Left ventricle myocardium inferior (tissue), 1 donor: ENCODE data around the gene SAMMSON. TPM values are rescaled to one million over a fixed set of nuclear protein-coding genes. Genes with fewer than 3 reads are reported as not detected.

ENCODE experiments used
- DNase-seq: peaks from one replicate; pipeline ENCODE4 v3.0.0-alpha.2; 2020
- H3K27ac ChIP-seq: fragments of 200-600 bp; replicated peaks from 2 replicates; pipeline ENCODE4 v1.8.0; 2021
- H3K27me3 ChIP-seq: fragments of 200-600 bp; 2 replicates; pipeline ENCODE4 v1.8.0; 2021; ENCODE audit warnings: low read depth
- H3K36me3 ChIP-seq: fragments of 200-600 bp; 2 replicates; pipeline ENCODE4 v1.8.0; 2021
- H3K4me1 ChIP-seq: fragments of 200-600 bp; 2 replicates; pipeline ENCODE4 v1.8.0; 2021
- H3K4me3 ChIP-seq: fragments of 200-600 bp; 2 replicates; pipeline ENCODE4 v1.8.0; 2021; ENCODE audit warnings: mild to moderate bottlenecking, moderate library complexity
- H3K9me3 ChIP-seq: fragments of 200-600 bp; replicated peaks from 2 replicates; pipeline ENCODE4 v1.8.0; 2021
- intact Hi-C: fragments of 100-400 bp; cut with micrococcal nuclease; formaldehyde crosslinking; loops from one replicate; pipeline ENCODE4 v1.11.0; 2022
- total RNA-seq: library from RNA; stranded (reverse); fragmentation: NEBNext Ultra II Directional; extraction: Animal tissue kit (Norgen Biotek cat#: 25700); gene quantifications from one replicate; pipeline ENCODE4 v1.2.1, GENCODE V29; 2021
- TF ChIP-seq, protein P1 (sequence below): fragments of 200-600 bp; IDR thresholded peaks from 2 replicates; pipeline ENCODE4 v1.8.0; 2021; ENCODE audit warnings: antibody characterized with exemption, mild to moderate bottlenecking, borderline replicate concordance
- donor health status: DM: no; HTN: yes; CAD: no; lungs with severe emphysema.

SAMMSON gene
- total RNA-seq, 1 donor from 2014 or later = not detected

DNA sequence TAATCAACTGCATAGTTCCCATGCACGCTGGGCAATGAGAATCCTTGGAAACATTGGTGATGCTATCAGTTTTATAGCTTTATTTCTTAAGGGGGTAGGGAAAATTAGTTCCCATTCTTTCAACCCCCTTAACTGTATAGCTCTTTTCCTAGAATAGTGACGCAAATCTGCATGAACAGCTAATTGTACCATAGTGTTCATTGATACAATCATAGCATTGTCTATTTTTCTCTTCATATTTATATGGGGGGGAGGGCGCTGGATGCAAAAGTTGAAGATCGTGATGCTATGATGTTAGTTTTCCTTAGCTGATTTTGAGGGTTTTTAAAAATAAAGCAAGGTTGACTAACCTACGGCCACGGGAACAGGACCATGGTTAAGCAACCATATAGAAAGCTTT lies 32.4 kb upstream of the SAMMSON start:
- no peaks in the 10 kb centered on the region for H3K9me3 ChIP-seq
- TF ChIP-seq, protein P1, sequence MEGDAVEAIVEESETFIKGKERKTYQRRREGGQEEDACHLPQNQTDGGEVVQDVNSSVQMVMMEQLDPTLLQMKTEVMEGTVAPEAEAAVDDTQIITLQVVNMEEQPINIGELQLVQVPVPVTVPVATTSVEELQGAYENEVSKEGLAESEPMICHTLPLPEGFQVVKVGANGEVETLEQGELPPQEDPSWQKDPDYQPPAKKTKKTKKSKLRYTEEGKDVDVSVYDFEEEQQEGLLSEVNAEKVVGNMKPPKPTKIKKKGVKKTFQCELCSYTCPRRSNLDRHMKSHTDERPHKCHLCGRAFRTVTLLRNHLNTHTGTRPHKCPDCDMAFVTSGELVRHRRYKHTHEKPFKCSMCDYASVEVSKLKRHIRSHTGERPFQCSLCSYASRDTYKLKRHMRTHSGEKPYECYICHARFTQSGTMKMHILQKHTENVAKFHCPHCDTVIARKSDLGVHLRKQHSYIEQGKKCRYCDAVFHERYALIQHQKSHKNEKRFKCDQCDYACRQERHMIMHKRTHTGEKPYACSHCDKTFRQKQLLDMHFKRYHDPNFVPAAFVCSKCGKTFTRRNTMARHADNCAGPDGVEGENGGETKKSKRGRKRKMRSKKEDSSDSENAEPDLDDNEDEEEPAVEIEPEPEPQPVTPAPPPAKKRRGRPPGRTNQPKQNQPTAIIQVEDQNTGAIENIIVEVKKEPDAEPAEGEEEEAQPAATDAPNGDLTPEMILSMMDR = no peak
- no peak overlapping the region for H3K27ac ChIP-seq
- intact Hi-C loops = no loop called here
- H3K36me3 ChIP-seq = peaks cover 17% of the 10 kb centered on the region
- no peak overlapping the region for H3K4me3 ChIP-seq
- no peak for DNase-seq
- peaks cover 9% of the 10 kb centered on the region for H3K4me1 ChIP-seq
- no peaks in the 10 kb centered on the region for H3K27me3 ChIP-seq

DNA sequence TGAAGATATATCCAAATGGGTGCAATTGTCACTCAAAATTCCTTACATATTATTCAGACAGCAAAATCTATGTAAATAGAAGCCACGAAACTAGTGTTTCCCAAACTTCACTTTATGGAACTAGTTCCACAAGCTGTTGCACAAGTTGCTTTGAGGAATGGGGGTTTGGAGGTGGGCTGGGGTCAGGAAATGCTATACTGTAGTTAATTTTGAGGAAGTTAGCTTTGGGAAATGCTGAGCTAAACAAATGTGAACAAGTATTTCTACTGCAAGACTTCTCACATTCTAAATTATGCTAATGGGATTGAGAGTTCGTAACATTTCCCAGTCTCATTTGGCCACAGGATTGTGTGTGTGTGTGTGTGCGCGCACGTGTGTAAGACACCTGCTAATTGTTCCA lies 28.7 kb upstream of the SAMMSON start:
- Histone ChIP-seq H3K9me3 (no peaks in the 10 kb centered on the region), H3K4me1 (peaks cover 10% of the 10 kb centered on the region), H3K4me3 (no peak overlapping the region), H3K27ac (no peak overlapping the region), H3K27me3 (no peaks in the 10 kb centered on the region), H3K36me3 (no peaks in the 10 kb centered on the region)
- intact Hi-C loops = no loop called here
- TF ChIP-seq, protein P1 = no peak
- no peak for DNase-seq

DNA sequence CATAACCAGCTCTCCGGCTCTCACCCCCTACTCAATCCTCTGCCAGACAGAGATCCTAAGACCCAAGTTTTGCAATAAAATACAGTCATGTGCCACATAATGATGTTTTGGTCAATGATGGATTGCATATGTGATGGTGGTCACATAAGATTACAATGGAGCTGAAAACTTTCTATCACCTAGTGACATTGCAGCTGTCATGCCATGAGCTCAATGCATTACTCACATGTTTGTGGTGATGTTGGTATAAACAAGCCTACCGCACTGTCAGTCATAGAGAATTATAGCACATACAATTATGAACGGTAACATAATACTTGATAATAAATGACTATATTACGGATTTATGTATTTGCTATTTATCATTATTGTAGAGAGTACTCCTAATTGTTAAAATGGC lies 26.9 kb upstream of the SAMMSON start:
- no peak for DNase-seq
- Histone ChIP-seq H3K4me1 (peaks cover 14% of the 10 kb centered on the region), H3K9me3 (peaks cover 6% of the 10 kb centered on the region), H3K36me3 (no peaks in the 10 kb centered on the region), H3K27ac (no peak overlapping the region), H3K27me3 (no peaks in the 10 kb centered on the region), H3K4me3 (no peak overlapping the region)
- TF ChIP-seq, protein P1 = no peak
- intact Hi-C loops = no loop called here

DNA sequence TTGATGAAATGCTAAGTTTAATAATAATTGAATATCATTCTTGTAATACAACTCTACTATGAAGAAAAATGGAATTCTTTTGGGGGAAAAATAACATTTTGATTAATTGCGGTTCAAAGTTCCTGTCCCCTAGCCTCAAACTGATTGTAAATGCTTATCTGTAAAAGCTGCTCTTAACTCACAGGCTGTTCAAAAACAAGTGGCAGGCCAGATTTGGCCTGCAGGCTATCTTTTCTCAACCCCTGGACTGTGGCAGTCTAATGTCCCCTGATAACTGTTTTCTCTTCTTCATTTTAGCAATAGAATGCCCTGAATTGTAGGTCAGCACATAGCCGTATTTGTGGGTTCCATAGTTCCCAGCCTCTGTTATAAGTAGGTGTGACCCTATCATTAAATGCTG lies 23.5 kb upstream of the SAMMSON start:
- no peak overlapping the region for H3K4me3 ChIP-seq
- peaks cover 14% of the 10 kb centered on the region for H3K4me1 ChIP-seq
- H3K27ac ChIP-seq = no peak overlapping the region
- intact Hi-C loops = no loop called here
- TF ChIP-seq, protein P1 = no peak
- H3K9me3 ChIP-seq = peaks cover 26% of the 10 kb centered on the region
- no peaks in the 10 kb centered on the region for H3K27me3 ChIP-seq
- no peak for DNase-seq
- no peaks in the 10 kb centered on the region for H3K36me3 ChIP-seq

DNA sequence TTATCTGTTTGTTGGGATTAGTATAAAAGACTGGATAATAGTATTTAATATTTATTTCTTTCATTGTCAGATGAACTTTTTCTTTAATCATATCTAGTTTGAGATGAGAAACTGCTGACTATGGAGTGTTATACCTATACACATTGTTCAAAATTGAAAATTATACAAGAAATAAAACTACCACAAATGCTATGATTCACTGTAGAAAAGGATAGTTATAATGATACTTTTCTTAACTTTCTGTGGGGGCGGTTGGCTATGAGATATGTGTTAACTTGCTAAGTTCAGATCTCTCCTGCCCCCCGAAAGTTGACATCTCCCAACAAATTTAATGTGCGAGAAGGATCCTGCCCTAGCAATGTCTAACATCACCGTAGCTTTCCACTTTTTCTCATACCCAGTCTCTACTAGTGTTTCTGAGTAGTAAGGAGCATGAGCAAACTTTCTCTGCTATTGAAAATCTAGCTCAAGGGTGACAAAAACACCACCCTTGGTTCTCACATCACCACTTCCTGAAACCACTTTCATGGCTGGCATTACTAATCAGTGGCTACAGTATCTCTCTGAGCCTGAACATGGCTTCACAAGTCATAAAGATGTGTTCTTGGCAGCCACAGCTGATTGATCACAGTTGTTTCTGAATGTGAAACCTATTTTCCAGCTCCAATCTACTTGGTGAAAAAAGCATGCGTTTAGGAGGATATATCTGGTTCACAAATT lies 15.8 kb upstream of the SAMMSON start:
- intact Hi-C loops = no loop called here
- H3K9me3 ChIP-seq = peaks cover 10% of the 10 kb centered on the region
- H3K27ac ChIP-seq = no peak overlapping the region
- TF ChIP-seq, protein P1 = no peak
- no peak overlapping the region for H3K4me3 ChIP-seq
- no peaks in the 10 kb centered on the region for H3K4me1 ChIP-seq
- no peaks in the 10 kb centered on the region for H3K27me3 ChIP-seq
- DNase-seq = no peak
- H3K36me3 ChIP-seq = no peaks in the 10 kb centered on the region
